HepG2 (cell line): ENCODE data around the gene KLHL17. TPM values are rescaled to one million over a fixed set of nuclear protein-coding genes. Genes with fewer than 3 reads are reported as not detected.

Experiments
- AFF4 ChIP-seq: sonication (generic); formaldehyde crosslinking; IDR thresholded peaks from 2 replicates; pipeline ENCODE4 v1.4.0; 2020; ENCODE audit warnings: missing genetic modification reagents
- AKAP8 ChIP-seq: sonication (generic); formaldehyde crosslinking; IDR thresholded peaks from 2 replicates; pipeline ENCODE4 v1.5.1; 2020; ENCODE audit warnings: mild to moderate bottlenecking, missing genetic modification reagents
- ETV5 ChIP-seq: IDR thresholded peaks from 2 replicates; pipeline ENCODE4 v1.6.1; 2018; ENCODE audit warnings: missing biosample characterization, missing genetic modification reagents, inconsistent platforms, borderline replicate concordance
- GTF2F1 ChIP-seq: fragments of 150-350 bp; IDR thresholded peaks from 2 replicates; pipeline ENCODE4 v1.6.1; 2014; ENCODE audit warnings: low read length
- PLRG1 ChIP-seq: fragments of 450-650 bp; conservative IDR thresholded peaks from 2 replicates; pipeline ENCODE4 v1.6.1; 2016
- RAD21 ChIP-seq: fragments of 450-650 bp; formaldehyde crosslinking; IDR thresholded peaks from 2 replicates; pipeline ENCODE4 v1.5.0; 2020; ENCODE audit warnings: mild to moderate bottlenecking
- SETDB1 ChIP-seq: sonication (generic); formaldehyde crosslinking; IDR thresholded peaks from 2 replicates; pipeline ENCODE4 v1.5.1; 2020; ENCODE audit warnings: missing genetic modification reagents, mild to moderate bottlenecking, borderline replicate concordance
- SNAI1 ChIP-seq: sonication (generic); formaldehyde crosslinking; IDR thresholded peaks from 2 replicates; pipeline ENCODE4 v1.5.0; 2020; ENCODE audit warnings: mild to moderate bottlenecking, missing genetic modification reagents, borderline replicate concordance
- TBL1XR1 ChIP-seq: fragments of 150-350 bp; IDR thresholded peaks from 2 replicates; pipeline ENCODE4 v1.6.1; 2014; ENCODE audit warnings: borderline replicate concordance, low read length; ENCODE audit not compliant: partially characterized antibody
- TGIF2 ChIP-seq: IDR thresholded peaks from 2 replicates; pipeline ENCODE4 v1.6.1; 2016; ENCODE audit warnings: control low read depth, missing compliant biosample characterization
- ZBTB38 ChIP-seq: sonication (generic); formaldehyde crosslinking; IDR thresholded peaks from 2 replicates; pipeline ENCODE4 v1.5.1; 2020; ENCODE audit warnings: mild to moderate bottlenecking, missing genetic modification reagents
- ZNF264 ChIP-seq: sonication (generic); formaldehyde crosslinking; IDR thresholded peaks from 2 replicates; pipeline ENCODE4 v1.4.0; 2020; ENCODE audit warnings: missing genetic modification reagents
- ZNF468 ChIP-seq: sonication (generic); formaldehyde crosslinking; IDR thresholded peaks from 2 replicates; pipeline ENCODE4 v1.8.0; 2022; ENCODE audit warnings: mild to moderate bottlenecking, moderate library complexity, missing genetic modification reagents
- ZNF644 ChIP-seq: IDR thresholded peaks from 2 replicates; pipeline ENCODE4 v1.6.1; 2016; ENCODE audit warnings: low read depth
- polyA plus RNA-seq, 8 experiments: library from polyadenylated mRNA; depleted of rRNA in 3 of 8; stranded (reverse) in 7 of 8; unstranded in 1 of 8; fragments of >200 nt; fragmentation: Illumina TruSeq in 4 of 8; extraction: Trizol in 4 of 8; gene quantifications; 2 replicates each; pipeline versions ENCODE4 v1.2.1 to v1.2.3, GENCODE V29; 2011 to 2016; ENCODE audit warnings: low read depth in 4 of 8, missing spikeins in 1 of 8, mixed read lengths in 1 of 8; ENCODE audit not compliant: insufficient read depth in 1 of 8
- total RNA-seq, 5 experiments: library from RNA; depleted of rRNA; stranded (reverse); fragments of >200 nt; fragmentation: Illumina TruSeq; extraction: Trizol; gene quantifications; 2 replicates each; pipeline ENCODE4 v1.2.3, GENCODE V29; 2016; ENCODE audit warnings: low read depth in 1 of 5
- TF ChIP-seq, protein P1 (sequence below): IDR thresholded peaks from 2 replicates; pipeline ENCODE4 v1.6.1; 2016; ENCODE audit warnings: missing genetic modification reagents, missing compliant biosample characterization
- TF ChIP-seq, protein P2 (sequence below): sonication (generic); formaldehyde crosslinking; IDR thresholded peaks from 2 replicates; pipeline ENCODE4 v1.5.1; 2020; ENCODE audit warnings: mild to moderate bottlenecking, missing genetic modification reagents, borderline replicate concordance
- TF ChIP-seq, protein P3 (sequence below): sonication (generic); formaldehyde crosslinking; IDR thresholded peaks from 2 replicates; pipeline ENCODE4 v1.5.1; 2020; ENCODE audit warnings: missing genetic modification reagents, mild to moderate bottlenecking, borderline replicate concordance
- TF ChIP-seq, protein P4 (sequence below): sonication (generic); formaldehyde crosslinking; IDR thresholded peaks from 2 replicates; pipeline ENCODE4 v1.4.0; 2020; ENCODE audit warnings: missing genetic modification reagents, borderline replicate concordance

KLHL17 gene
- total and polyA plus RNA-seq, 2 of the 13 experiments (the other 11 are each of a cell fraction or from before 2014, with no cell fraction given) = 9.3 to 24.7 TPM

DNA sequence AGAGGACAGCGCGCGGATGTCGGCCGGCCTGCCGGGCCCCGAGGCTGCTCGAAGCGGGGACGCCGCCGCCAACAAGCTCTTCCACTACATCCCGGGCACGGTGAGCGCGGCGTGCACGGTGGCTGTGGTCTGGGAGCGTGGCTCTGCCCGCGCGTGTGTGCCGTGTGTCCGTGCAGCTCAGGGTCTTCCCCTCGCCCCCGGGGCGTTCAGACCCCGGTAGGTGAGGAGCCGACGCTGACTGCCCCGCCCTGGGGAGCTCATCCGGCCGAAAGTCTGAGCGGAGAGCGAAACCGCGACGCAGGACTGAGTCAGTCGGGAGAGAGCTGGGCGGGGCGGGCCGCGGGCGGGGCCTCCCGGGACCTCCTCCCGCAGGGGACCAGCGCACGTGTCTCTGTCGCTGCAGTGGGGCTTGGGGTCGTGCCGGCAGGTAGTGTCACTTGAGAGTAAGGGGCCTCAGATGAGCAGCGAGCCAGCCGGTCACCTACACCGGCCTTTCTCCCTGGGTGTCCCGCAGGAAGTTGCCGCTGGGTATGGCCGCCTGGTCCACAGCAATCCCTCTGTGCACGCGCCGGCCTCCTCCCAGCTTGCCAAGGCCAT is 6.4 kb downstream of the KLHL17 start (continued):
- no peak for TF ChIP-seq AFF4 (CRISPR knock-in tag)
- TF ChIP-seq GTF2F1 = no peak
- TF ChIP-seq PLRG1 = no peak
- no peak for TF ChIP-seq ZNF644 (CRISPR knock-in tag)
- TF ChIP-seq AKAP8 = peak; percentile 75
- no peak for TF ChIP-seq ZBTB38
- TF ChIP-seq ZNF264 (CRISPR knock-in tag) = no peak
- TF ChIP-seq, protein P1, sequence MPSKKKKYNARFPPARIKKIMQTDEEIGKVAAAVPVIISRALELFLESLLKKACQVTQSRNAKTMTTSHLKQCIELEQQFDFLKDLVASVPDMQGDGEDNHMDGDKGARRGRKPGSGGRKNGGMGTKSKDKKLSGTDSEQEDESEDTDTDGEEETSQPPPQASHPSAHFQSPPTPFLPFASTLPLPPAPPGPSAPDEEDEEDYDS (CRISPR knock-in tag) = no peak; the same call in 1 of the 2 replicates
- TF ChIP-seq SETDB1 = no peak
- TF ChIP-seq, protein P2, sequence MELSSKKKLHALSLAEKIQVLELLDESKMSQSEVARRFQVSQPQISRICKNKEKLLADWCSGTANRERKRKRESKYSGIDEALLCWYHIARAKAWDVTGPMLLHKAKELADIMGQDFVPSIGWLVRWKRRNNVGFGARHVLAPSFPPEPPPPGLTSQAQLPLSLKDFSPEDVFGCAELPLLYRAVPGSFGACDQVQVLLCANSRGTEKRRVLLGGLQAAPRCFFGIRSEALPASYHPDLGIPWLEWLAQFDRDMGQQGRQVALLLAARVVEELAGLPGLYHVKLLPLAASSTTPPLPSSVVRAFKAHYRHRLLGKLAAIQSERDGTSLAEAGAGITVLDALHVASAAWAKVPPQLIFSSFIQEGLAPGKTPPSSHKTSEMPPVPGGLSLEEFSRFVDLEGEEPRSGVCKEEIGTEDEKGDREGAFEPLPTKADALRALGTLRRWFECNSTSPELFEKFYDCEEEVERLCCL (CRISPR knock-in tag) = 0 out of 2 replicates have a peak, but pooled peaks have one; percentile 55
- no peak for TF ChIP-seq TGIF2
- TF ChIP-seq TBL1XR1 = no peak
- peak; percentile 35; the same call in 1 of the 2 replicates for TF ChIP-seq SNAI1
- peak; percentile 36; the same call in 1 of the 2 replicates for TF ChIP-seq ETV5
- TF ChIP-seq, protein P3, sequence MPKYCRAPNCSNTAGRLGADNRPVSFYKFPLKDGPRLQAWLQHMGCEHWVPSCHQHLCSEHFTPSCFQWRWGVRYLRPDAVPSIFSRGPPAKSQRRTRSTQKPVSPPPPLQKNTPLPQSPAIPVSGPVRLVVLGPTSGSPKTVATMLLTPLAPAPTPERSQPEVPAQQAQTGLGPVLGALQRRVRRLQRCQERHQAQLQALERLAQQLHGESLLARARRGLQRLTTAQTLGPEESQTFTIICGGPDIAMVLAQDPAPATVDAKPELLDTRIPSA (CRISPR knock-in tag) = no peak
- no peak for TF ChIP-seq RAD21 (CRISPR knock-in tag)
- no peak for TF ChIP-seq ZNF468
- TF ChIP-seq, protein P4, sequence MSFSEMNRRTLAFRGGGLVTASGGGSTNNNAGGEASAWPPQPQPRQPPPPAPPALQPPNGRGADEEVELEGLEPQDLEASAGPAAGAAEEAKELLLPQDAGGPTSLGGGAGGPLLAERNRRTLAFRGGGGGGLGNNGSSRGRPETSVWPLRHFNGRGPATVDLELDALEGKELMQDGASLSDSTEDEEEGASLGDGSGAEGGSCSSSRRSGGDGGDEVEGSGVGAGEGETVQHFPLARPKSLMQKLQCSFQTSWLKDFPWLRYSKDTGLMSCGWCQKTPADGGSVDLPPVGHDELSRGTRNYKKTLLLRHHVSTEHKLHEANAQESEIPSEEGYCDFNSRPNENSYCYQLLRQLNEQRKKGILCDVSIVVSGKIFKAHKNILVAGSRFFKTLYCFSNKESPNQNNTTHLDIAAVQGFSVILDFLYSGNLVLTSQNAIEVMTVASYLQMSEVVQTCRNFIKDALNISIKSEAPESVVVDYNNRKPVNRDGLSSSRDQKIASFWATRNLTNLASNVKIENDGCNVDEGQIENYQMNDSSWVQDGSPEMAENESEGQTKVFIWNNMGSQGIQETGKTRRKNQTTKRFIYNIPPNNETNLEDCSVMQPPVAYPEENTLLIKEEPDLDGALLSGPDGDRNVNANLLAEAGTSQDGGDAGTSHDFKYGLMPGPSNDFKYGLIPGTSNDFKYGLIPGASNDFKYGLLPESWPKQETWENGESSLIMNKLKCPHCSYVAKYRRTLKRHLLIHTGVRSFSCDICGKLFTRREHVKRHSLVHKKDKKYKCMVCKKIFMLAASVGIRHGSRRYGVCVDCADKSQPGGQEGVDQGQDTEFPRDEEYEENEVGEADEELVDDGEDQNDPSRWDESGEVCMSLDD (CRISPR knock-in tag) = no peak
